ENCODE data around the gene TUBG1. TPM values are rescaled to one million over a fixed set of nuclear protein-coding genes. Genes with fewer than 3 reads are reported as not detected.

TUBG1 gene
- total and polyA plus RNA-seq, 9 of the 15 experiments (the other 6 are each of a cell fraction or from before 2014, with no cell fraction given) = 33.1 to 147 (median 66.0) TPM

DNA sequence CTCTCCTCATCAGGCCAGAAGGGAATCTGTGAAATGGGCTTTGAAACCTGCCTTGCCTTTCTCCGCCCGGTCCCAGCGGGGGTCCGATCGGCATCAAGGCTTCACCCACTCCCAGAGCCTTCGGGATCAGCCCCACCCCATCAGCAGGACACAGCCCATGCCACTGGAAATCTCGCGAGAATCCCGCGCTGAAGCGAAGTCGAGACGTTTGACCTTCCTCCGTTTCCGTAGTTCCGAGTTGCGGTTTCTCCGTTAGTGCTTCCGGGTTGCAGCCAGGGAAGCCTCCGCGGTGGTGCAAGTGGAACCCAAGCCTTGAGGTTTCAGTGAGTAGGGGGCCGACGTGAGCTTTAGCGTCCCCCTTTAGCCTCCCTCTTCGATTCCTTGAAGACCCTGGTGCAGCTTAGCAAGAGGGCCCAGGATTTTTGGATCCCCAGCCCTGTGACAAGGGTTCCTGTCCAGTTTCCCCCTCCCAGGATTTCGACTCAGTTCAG lies 47.5 kb upstream of the TUBG1 start, which contains the start of gene COASY (continued):
- TF ChIP-seq CBX8 (IDR thresholded peaks at IDR 0.05; ENCODE audit: borderline replicate concordance, extremely low read depth, low read depth, low read length, poor library complexity, severe bottlenecking) = no peak
- TF ChIP-seq, protein P1, sequence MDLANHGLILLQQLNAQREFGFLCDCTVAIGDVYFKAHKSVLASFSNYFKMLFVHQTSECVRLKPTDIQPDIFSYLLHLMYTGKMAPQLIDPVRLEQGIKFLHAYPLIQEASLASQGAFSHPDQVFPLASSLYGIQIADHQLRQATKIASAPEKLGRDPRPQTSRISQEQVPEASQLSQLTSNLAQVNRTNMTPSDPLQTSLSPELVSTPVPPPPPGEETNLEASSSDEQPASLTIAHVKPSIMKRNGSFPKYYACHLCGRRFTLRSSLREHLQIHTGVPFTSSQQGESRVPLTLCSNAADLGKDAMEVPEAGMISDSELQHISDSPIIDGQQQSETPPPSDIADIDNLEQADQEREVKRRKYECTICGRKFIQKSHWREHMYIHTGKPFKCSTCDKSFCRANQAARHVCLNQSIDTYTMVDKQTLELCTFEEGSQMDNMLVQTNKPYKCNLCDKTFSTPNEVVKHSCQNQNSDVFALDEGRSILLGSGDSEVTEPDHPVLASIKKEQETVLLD (IDR thresholded peaks at IDR 0.05) = no peak
- peak; percentile 98 for TF ChIP-seq ARHGAP35 (IDR thresholded peaks at IDR 0.05; ENCODE audit: partially characterized antibody)
- TF ChIP-seq, protein P2, sequence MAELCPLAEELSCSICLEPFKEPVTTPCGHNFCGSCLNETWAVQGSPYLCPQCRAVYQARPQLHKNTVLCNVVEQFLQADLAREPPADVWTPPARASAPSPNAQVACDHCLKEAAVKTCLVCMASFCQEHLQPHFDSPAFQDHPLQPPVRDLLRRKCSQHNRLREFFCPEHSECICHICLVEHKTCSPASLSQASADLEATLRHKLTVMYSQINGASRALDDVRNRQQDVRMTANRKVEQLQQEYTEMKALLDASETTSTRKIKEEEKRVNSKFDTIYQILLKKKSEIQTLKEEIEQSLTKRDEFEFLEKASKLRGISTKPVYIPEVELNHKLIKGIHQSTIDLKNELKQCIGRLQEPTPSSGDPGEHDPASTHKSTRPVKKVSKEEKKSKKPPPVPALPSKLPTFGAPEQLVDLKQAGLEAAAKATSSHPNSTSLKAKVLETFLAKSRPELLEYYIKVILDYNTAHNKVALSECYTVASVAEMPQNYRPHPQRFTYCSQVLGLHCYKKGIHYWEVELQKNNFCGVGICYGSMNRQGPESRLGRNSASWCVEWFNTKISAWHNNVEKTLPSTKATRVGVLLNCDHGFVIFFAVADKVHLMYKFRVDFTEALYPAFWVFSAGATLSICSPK (IDR thresholded peaks at IDR 0.05; ENCODE audit: borderline replicate concordance) = no peak
- TF ChIP-seq, protein P3, sequence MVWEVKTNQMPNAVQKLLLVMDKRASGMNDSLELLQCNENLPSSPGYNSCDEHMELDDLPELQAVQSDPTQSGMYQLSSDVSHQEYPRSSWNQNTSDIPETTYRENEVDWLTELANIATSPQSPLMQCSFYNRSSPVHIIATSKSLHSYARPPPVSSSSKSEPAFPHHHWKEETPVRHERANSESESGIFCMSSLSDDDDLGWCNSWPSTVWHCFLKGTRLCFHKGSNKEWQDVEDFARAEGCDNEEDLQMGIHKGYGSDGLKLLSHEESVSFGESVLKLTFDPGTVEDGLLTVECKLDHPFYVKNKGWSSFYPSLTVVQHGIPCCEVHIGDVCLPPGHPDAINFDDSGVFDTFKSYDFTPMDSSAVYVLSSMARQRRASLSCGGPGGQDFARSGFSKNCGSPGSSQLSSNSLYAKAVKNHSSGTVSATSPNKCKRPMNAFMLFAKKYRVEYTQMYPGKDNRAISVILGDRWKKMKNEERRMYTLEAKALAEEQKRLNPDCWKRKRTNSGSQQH (CRISPR knock-in tag; IDR thresholded peaks at IDR 0.05) = no peak
- TF ChIP-seq, protein P4, sequence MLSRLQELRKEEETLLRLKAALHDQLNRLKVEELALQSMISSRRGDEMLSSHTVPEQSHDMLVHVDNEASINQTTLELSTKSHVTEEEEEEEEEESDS (CRISPR knock-in tag; IDR thresholded peaks at IDR 0.05) = no peak
- TF ChIP-seq, protein P5, sequence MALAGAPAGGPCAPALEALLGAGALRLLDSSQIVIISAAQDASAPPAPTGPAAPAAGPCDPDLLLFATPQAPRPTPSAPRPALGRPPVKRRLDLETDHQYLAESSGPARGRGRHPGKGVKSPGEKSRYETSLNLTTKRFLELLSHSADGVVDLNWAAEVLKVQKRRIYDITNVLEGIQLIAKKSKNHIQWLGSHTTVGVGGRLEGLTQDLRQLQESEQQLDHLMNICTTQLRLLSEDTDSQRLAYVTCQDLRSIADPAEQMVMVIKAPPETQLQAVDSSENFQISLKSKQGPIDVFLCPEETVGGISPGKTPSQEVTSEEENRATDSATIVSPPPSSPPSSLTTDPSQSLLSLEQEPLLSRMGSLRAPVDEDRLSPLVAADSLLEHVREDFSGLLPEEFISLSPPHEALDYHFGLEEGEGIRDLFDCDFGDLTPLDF (CRISPR knock-in tag; IDR thresholded peaks at IDR 0.05) = peak; percentile 76
- TF ChIP-seq, protein P6, sequence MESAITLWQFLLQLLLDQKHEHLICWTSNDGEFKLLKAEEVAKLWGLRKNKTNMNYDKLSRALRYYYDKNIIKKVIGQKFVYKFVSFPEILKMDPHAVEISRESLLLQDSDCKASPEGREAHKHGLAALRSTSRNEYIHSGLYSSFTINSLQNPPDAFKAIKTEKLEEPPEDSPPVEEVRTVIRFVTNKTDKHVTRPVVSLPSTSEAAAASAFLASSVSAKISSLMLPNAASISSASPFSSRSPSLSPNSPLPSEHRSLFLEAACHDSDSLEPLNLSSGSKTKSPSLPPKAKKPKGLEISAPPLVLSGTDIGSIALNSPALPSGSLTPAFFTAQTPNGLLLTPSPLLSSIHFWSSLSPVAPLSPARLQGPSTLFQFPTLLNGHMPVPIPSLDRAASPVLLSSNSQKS (CRISPR knock-in tag; IDR thresholded peaks at IDR 0.05) = no peak
- no peak for TF ChIP-seq ZNF165 (CRISPR knock-in tag; IDR thresholded peaks at IDR 0.05; ENCODE audit: borderline replicate concordance)
- TF ChIP-seq, protein P7, sequence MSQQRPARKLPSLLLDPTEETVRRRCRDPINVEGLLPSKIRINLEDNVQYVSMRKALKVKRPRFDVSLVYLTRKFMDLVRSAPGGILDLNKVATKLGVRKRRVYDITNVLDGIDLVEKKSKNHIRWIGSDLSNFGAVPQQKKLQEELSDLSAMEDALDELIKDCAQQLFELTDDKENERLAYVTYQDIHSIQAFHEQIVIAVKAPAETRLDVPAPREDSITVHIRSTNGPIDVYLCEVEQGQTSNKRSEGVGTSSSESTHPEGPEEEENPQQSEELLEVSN (IDR thresholded peaks at IDR 0.05; ENCODE audit: borderline replicate concordance in 1 of 2, extremely low read depth in 1 of 2, insufficient read depth in 1 of 2, insufficient read length in 1 of 2, low read depth in 1 of 2, low read length in 1 of 2, poor library complexity in 1 of 2, severe bottlenecking in 1 of 2) = no peak
- no peak for TF ChIP-seq SNIP1 (IDR thresholded peaks at IDR 0.05; ENCODE audit: low read depth)
- no peak for TF ChIP-seq ZNF3 (CRISPR knock-in tag; IDR thresholded peaks at IDR 0.05)
- TF ChIP-seq ZNF134 (CRISPR knock-in tag; conservative IDR thresholded peaks at IDR 0.05) = no peak
- TF ChIP-seq ZKSCAN3 (CRISPR knock-in tag; IDR thresholded peaks at IDR 0.05) = no peak
- TF ChIP-seq HNRNPK (IDR thresholded peaks at IDR 0.05; ENCODE audit: low read depth, low read length, poor library complexity, severe bottlenecking) = no peak
- no peak for TF ChIP-seq XRCC5 (IDR thresholded peaks at IDR 0.05; ENCODE audit: low read depth, low read length)
- no peak for TF ChIP-seq RBM15 (IDR thresholded peaks at IDR 0.05; ENCODE audit: insufficient read depth, low read length)
- peak; percentile 74 for TF ChIP-seq SUPT5H (IDR thresholded peaks at IDR 0.05)
- TF ChIP-seq, protein P8, sequence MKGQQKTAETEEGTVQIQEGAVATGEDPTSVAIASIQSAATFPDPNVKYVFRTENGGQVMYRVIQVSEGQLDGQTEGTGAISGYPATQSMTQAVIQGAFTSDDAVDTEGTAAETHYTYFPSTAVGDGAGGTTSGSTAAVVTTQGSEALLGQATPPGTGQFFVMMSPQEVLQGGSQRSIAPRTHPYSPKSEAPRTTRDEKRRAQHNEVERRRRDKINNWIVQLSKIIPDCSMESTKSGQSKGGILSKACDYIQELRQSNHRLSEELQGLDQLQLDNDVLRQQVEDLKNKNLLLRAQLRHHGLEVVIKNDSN (CRISPR knock-in tag; IDR thresholded peaks at IDR 0.05) = no peak
